Measurements from ENCODE around the gene ARHGAP1.

- TF ChIP-seq, protein P1, sequence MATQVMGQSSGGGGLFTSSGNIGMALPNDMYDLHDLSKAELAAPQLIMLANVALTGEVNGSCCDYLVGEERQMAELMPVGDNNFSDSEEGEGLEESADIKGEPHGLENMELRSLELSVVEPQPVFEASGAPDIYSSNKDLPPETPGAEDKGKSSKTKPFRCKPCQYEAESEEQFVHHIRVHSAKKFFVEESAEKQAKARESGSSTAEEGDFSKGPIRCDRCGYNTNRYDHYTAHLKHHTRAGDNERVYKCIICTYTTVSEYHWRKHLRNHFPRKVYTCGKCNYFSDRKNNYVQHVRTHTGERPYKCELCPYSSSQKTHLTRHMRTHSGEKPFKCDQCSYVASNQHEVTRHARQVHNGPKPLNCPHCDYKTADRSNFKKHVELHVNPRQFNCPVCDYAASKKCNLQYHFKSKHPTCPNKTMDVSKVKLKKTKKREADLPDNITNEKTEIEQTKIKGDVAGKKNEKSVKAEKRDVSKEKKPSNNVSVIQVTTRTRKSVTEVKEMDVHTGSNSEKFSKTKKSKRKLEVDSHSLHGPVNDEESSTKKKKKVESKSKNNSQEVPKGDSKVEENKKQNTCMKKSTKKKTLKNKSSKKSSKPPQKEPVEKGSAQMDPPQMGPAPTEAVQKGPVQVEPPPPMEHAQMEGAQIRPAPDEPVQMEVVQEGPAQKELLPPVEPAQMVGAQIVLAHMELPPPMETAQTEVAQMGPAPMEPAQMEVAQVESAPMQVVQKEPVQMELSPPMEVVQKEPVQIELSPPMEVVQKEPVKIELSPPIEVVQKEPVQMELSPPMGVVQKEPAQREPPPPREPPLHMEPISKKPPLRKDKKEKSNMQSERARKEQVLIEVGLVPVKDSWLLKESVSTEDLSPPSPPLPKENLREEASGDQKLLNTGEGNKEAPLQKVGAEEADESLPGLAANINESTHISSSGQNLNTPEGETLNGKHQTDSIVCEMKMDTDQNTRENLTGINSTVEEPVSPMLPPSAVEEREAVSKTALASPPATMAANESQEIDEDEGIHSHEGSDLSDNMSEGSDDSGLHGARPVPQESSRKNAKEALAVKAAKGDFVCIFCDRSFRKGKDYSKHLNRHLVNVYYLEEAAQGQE (IDR thresholded peaks at IDR 0.05): no peak
- TF ChIP-seq ESRRA (IDR thresholded peaks at IDR 0.05; ENCODE audit: borderline replicate concordance, low read length) (no peak), HOXA7 (CRISPR knock-in tag; IDR thresholded peaks at IDR 0.05) (no peak)
- TF ChIP-seq, protein P2, sequence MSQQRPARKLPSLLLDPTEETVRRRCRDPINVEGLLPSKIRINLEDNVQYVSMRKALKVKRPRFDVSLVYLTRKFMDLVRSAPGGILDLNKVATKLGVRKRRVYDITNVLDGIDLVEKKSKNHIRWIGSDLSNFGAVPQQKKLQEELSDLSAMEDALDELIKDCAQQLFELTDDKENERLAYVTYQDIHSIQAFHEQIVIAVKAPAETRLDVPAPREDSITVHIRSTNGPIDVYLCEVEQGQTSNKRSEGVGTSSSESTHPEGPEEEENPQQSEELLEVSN (IDR thresholded peaks at IDR 0.05; ENCODE audit: borderline replicate concordance, low read depth): no peak
These were observed 747 bp upstream of the ARHGAP1 start for GRCh38 chr11:46701078-46701654.
